IPS DF 6.9 (cell line): ENCODE results near the gene MARCHF3.

Experiments
- DNase-seq: peaks from one replicate; pipeline ENCODE4 v3.0.0-alpha.2; 2013; ENCODE audit warnings: low read depth, low spot score
- H3K27ac ChIP-seq: one replicate; pipeline ENCODE4 v1.5.1; 2013; ENCODE audit warnings: low read length, control low read depth
- H3K27me3 ChIP-seq: 2 replicates; pipeline ENCODE4 v1.6.1; 2013; ENCODE audit warnings: mild to moderate bottlenecking, low read length; ENCODE audit not compliant: control insufficient read depth, insufficient read depth
- H3K36me3 ChIP-seq: 2 replicates; pipeline ENCODE4 v1.6.1; 2013; ENCODE audit warnings: low read length; ENCODE audit not compliant: control insufficient read depth, insufficient read depth
- H3K4me1 ChIP-seq: 2 replicates; pipeline ENCODE4 v1.6.1; 2013; ENCODE audit warnings: low read length; ENCODE audit not compliant: control insufficient read depth, insufficient read depth
- H3K4me3 ChIP-seq: 2 replicates; pipeline ENCODE4 v1.5.1; 2013; ENCODE audit warnings: mild to moderate bottlenecking, low read length
- H3K9me3 ChIP-seq: 2 replicates; pipeline ENCODE4 v1.6.1; 2013; ENCODE audit warnings: low read length, inconsistent platforms; ENCODE audit not compliant: control insufficient read depth, insufficient read depth
- WGBS: extraction: QIAGEN DNeasy Blood & Tissue Kit; methylation state at CpG from one replicate; pipeline ENCODE4 v1.1.7; 2013; ENCODE audit warnings: mixed read lengths, missing lambda C conversion rate; ENCODE audit not compliant: insufficient read length, insufficient coverage; 5-methylcytosine and 5-hydroxymethylcytosine counted together

The MARCHF3 gene

DNA sequence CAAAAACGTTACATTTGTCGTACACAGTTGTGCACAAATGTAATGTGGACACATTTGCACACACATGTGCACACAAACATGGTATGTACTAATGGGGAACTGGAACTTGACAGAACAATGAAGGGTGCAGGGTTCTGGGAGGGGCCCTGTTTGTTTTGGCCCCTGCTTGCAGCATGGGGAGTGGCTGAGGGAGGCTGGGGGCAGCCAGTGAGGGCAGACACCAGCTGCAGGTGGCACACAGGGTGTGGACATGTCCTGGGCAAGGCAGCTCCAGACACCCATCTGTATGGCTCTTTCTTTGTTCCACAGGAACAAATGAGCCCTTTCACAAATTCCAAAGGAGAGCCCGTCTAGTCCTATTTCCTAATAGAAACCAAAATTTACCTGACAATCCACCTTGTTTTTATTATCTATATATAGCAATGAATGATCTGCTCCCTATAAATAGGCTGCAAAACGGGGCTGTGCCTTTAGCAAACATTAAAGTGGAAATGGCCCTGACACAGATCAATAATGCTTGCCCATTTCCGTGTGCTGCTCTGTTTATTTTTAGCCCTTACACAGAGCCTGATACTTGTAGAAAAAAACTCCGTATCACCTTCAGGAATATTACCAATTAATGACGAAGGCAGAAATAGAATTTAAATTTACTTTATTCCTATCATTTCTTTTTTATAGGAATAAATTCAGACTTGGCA lies 26.4 kb downstream of the MARCHF3 start:
- no peaks in the 10 kb centered on the region for H3K9me3 ChIP-seq
- no peak overlapping the region for H3K4me3 ChIP-seq
- no peak for DNase-seq
- no peaks in the 10 kb centered on the region for H3K27me3 ChIP-seq
- 0 out of 2 replicates have a peak, but pooled peaks cover 1% of the 10 kb centered on the region for H3K4me1 ChIP-seq
- H3K27ac ChIP-seq = no peak overlapping the region
- H3K36me3 ChIP-seq = no peaks in the 10 kb centered on the region
- WGBS = no CpG with 5 or more reads among the region's 7 CpGs

- H3K36me3 ChIP-seq = no peaks in the 10 kb centered on the region
- H3K27me3 ChIP-seq = no peaks in the 10 kb centered on the region
- no peak for DNase-seq
- H3K9me3 ChIP-seq = no peaks in the 10 kb centered on the region
- H3K27ac ChIP-seq = no peak overlapping the region
- 0 out of 2 replicates have a peak, but pooled peaks cover 1% of the 10 kb centered on the region for H3K4me1 ChIP-seq
- no CpG with 5 or more reads among the region's 3 CpGs for WGBS
- no peak overlapping the region for H3K4me3 ChIP-seq
These were observed 28.0 kb downstream of the MARCHF3 start for GRCh38 chr5:127002390-127002789.

GRCh38 chr5:127001621-127002296 lies 28.6 kb downstream of the MARCHF3 start:
- no CpG with 5 or more reads among the region's 4 CpGs for WGBS
- DNase-seq = no peak
- 0 out of 2 replicates have a peak, but pooled peaks cover 1% of the 10 kb centered on the region for H3K4me1 ChIP-seq
- no peak overlapping the region for H3K4me3 ChIP-seq
- no peaks in the 10 kb centered on the region for H3K27me3 ChIP-seq
- no peaks in the 10 kb centered on the region for H3K36me3 ChIP-seq
- no peaks in the 10 kb centered on the region for H3K9me3 ChIP-seq
- H3K27ac ChIP-seq = no peak overlapping the region

DNA sequence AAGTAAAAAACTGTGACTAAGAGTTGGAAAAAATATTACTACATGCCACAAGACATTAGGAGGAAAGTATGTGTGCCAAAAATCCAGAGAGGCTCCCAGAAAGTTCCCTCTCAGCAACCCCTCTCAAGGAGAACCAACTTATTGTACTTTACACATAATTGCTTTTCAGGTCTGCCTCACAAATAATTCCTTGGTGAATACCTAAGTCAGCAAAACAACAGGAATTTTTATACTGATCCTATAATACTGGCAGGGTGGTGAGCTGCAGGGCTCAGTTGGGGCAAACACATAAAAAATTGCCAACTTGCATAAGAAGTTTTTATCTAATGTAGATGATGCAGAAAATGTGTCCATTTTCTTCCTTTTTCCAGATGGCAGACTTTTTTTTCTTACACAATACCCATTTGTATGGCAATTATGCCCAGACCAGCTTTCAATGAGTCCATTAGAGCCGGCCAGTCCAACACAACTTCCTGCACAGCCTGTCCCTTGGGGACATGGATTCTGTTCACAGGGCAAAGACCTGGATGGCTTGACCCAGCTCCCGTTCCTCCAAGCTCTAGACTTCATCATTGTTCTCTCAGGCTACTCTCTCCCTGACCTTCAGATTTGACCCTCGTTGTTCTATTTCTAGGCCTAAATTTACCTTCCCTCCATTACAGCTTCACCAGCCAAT lies 31.3 kb downstream of the MARCHF3 start:
- no CpG with 5 or more reads among the region's 3 CpGs for WGBS
- no peaks in the 10 kb centered on the region for H3K9me3 ChIP-seq
- no peaks in the 10 kb centered on the region for H3K27me3 ChIP-seq
- H3K27ac ChIP-seq = no peak overlapping the region
- H3K4me1 ChIP-seq = 0 out of 2 replicates have a peak, but pooled peaks cover 1% of the 10 kb centered on the region
- no peak for DNase-seq
- H3K36me3 ChIP-seq = no peaks in the 10 kb centered on the region
- no peak overlapping the region for H3K4me3 ChIP-seq

DNA sequence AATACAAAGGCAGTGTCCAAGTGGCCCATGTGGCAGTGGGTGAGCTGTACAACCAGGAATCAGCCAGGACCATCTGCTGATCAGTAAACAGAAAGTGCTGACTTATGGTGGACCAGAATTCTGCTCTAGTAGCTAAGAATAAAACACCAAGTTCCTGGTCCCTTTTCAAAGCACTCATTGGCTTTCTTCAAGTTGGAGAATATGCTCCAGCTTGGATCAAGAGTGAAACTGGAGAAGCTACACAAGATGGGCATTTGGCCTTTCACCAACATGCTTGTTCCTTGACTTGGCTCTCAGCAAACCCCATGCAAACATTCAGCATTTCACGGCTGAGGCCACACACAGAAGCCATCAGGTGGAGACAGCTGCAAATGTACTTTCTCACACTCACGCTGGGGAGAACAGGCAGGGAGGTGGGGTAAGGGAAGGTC lies 32.1 kb downstream of the MARCHF3 start:
- no peak for DNase-seq
- no CpG with 5 or more reads among the region's 2 CpGs for WGBS
- no peaks in the 10 kb centered on the region for H3K27me3 ChIP-seq
- H3K4me1 ChIP-seq = 0 out of 2 replicates have a peak, but pooled peaks cover 1% of the 10 kb centered on the region
- no peaks in the 10 kb centered on the region for H3K9me3 ChIP-seq
- H3K27ac ChIP-seq = no peak overlapping the region
- no peaks in the 10 kb centered on the region for H3K36me3 ChIP-seq
- H3K4me3 ChIP-seq = no peak overlapping the region

DNA sequence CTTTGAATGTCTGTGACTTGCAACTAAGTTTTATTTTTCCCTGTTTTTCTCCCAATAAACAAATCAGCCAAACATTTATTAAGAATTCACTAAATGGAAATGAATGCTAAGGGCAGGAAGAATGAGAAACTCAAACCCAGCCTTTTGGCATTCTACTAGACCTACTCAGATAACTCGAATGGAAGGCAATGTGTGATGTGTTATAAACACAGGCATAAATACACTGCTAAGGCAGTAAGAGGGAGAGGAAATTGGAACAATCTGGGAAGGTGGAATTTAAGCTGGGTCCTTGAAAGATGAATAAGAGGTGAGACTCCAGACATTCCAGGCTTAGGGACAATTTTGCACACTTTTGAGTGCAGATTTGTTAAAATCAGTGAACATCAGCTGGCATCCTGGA lies 34.7 kb downstream of the MARCHF3 start:
- Histone ChIP-seq H3K4me1 (no peaks in the 10 kb centered on the region), H3K27ac (no peak overlapping the region), H3K4me3 (no peak overlapping the region), H3K9me3 (no peaks in the 10 kb centered on the region), H3K36me3 (no peaks in the 10 kb centered on the region), H3K27me3 (no peaks in the 10 kb centered on the region)
- no peak for DNase-seq
- no CpG with 5 or more reads among the region's 1 CpG for WGBS

DNA sequence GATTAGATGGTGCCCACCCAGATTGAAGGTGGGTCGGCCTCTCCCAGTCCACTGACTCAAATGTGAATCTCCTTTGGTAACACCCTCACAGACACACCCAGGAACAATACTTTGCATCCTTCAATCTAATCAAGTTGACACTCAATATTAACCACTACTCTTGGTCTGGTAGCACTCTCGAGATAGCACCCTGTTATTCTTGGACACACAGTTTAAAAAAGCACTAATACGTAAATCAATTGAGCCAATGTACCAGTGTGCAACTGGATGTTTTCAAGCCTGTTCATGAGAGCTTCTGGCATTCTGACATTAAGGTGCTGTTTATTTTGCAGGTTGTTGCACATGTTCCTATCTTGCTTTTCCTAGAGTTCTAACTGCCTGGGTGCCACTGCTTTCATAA lies 35.3 kb downstream of the MARCHF3 start:
- no CpG with 5 or more reads among the region's 3 CpGs for WGBS
- H3K4me1 ChIP-seq = no peaks in the 10 kb centered on the region
- no peak for DNase-seq
- no peaks in the 10 kb centered on the region for H3K9me3 ChIP-seq
- no peaks in the 10 kb centered on the region for H3K27me3 ChIP-seq
- no peak overlapping the region for H3K4me3 ChIP-seq
- no peak overlapping the region for H3K27ac ChIP-seq
- no peaks in the 10 kb centered on the region for H3K36me3 ChIP-seq

DNA sequence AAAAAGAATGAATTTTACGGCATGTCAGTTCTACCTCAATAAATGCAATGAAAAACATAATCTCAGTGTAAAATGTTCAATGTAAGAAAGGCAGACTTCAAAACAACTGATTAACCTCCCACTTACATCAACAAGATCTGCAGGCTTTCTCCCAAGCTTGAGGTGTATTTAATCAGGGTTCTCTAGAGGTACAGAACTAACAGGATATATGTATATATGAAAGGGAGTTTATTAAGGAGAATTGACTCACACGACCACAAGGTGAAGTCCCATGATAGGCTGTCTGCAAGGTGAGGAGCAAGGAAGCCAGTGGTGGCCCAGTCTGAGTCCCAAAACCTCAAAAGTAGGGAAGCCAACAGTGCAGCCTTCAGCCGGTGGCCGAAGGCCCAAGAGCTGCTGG lies 35.9 kb downstream of the MARCHF3 start:
- no peak for DNase-seq
- no peak overlapping the region for H3K27ac ChIP-seq
- H3K27me3 ChIP-seq = no peaks in the 10 kb centered on the region
- WGBS = no CpG with 5 or more reads among the region's 4 CpGs
- no peaks in the 10 kb centered on the region for H3K9me3 ChIP-seq
- H3K36me3 ChIP-seq = no peaks in the 10 kb centered on the region
- H3K4me3 ChIP-seq = no peak overlapping the region
- no peaks in the 10 kb centered on the region for H3K4me1 ChIP-seq

- no peak overlapping the region for H3K4me3 ChIP-seq
These were observed 42.3 kb downstream of the MARCHF3 start for GRCh38 chr5:126988021-126988569.

GRCh38 chr5:126987271-126987899 lies 43.0 kb downstream of the MARCHF3 start:
- Histone ChIP-seq H3K27me3 (no peaks in the 10 kb centered on the region), H3K4me1 (0 out of 2 replicates have a peak, but pooled peaks cover 1% of the 10 kb centered on the region), H3K36me3 (no peaks in the 10 kb centered on the region), H3K9me3 (no peaks in the 10 kb centered on the region), H3K4me3 (no peak overlapping the region), H3K27ac (no peak overlapping the region)
- WGBS = no CpG with 5 or more reads among the region's 4 CpGs
- no peak for DNase-seq

More at GRCh38 chr5:126988021-126988569, 42.3 kb downstream of the MARCHF3 start:
- H3K27ac ChIP-seq = no peak overlapping the region
- H3K36me3 ChIP-seq = no peaks in the 10 kb centered on the region
- H3K27me3 ChIP-seq = no peaks in the 10 kb centered on the region
- no peaks in the 10 kb centered on the region for H3K9me3 ChIP-seq
- no peak for DNase-seq
- WGBS = no CpG with 5 or more reads among the region's 3 CpGs
- 0 out of 2 replicates have a peak, but pooled peaks cover 1% of the 10 kb centered on the region for H3K4me1 ChIP-seq
